Activated CD4-positive, alpha-beta T cell treated with anti-CD3 and anti-CD28 coated beads for 1 hour (primary cell): ENCODE data around the gene SOAT2.

Experiments
- DNase-seq: peaks from one replicate; pipeline ENCODE4 v3.0.0-alpha.2; 2020

SOAT2 gene

DNA sequence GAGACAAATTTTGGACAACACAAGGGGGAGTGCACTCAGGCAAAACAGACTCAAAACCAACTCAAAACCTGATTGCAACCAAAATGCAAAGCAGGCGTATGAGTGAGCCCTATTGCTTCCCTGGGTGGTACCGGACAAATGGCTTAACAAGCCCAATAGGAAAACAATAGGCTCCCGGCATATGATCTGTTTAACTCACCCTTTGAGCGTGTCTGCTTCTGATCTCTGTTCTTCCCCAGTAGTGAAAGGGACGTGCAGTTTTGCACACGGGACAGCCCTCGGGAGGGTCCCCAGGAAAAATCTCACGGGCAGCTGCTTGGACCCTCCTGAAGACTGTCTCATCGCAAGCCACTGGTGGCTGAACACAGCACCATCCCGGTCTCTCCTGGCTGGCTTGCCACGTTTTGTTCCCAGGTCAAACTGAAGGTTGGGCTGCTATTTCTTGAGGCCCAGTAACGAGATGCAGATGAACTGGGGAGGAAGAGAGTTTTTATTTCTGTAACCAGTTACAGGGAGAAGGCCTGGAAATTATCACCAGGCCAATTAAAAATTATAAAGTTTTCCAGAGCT is 9.9 kb downstream of the SOAT2 start:
- DNase-seq: no peak

DNA sequence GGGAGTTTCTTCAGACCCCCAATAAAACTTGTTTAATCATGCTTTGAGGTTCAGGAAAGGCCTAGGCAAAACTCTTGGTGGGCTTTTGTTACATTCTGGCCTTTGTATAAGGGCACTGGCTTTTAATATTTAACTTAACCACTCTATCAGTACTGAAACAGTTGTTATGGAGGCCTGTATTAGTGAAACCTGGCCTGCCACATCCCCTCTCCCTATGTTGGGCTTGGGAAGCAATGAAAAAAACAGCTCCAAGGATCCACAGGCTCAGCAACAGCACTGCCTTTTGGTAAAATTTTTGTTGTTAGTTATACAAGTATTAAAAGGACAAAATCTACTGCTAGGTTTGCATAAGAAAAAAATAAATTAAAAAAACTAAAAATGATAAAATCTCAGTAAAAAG is 10.7 kb downstream of the SOAT2 start:
- DNase-seq: no peak

DNA sequence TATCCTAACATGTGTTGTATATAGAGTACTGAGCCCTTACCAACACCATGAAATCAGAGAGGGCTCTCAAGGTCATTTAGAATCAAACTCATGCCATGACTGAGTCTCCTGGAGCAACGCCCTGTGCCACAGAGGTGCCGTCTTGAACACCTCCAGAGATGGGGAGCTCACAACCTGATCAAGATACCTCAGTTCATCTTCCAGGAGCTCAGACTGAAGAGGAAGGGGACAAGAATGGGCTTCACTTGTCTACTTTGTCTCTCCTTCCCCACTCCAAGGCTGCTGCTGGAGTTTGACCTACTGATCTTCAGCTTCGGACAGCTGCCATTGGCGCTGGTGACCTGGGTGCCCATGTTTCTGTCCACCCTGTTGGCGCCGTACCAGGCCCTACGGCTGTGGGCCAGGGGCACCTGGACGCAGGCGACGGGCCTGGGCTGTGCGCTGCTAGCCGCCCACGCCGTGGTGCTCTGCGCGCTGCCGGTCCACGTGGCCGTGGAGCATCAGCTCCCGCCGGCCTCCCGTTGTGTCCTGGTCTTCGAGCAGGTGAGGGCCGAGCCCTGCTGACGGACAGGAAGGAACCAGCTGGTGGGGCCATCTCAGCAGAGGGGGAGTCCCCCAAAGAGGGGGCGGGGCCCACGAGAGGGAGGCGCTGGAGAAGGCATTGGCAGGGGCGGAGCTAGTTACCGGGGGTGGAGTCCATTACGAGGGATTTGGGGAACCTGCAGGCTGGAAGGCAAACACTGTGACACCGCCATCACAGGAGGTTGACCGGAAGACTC is 12.0 kb downstream of the SOAT2 start:
- no peak for DNase-seq

DNA sequence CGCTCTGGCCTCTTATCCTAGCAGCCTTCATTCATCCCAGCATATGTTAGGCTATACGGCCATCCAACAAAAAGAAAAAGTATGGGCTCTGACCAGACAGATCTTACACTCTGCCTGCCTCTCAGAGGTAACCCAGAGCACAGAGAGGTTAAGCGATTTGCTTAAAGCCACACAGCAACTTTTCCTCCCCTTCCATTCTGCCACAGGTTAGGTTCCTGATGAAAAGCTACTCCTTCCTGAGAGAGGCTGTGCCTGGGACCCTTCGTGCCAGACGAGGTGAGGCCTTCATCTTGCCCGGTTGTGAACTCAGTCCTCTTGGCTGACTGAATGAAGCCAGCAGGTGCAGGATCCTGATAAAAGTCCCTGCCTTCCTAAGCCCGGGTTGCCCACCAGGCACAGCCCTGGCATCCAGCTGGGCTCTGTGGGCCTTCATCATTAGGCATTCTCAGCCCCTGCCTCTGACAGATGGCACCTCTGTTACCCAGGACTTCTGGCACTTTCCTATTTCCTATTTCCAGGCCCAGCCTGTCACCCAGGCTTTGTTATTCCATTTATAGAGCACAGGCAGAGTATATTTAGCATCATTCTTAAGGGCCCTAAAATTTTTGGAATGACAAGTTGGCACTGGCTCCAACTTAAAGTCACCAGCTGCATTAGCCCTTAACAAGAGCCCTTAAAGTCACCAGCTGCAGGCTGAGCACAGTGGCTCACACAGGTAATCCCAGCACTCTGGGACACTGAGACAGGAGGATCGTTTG is 12.8 kb downstream of the SOAT2 start:
- no peak for DNase-seq

DNA sequence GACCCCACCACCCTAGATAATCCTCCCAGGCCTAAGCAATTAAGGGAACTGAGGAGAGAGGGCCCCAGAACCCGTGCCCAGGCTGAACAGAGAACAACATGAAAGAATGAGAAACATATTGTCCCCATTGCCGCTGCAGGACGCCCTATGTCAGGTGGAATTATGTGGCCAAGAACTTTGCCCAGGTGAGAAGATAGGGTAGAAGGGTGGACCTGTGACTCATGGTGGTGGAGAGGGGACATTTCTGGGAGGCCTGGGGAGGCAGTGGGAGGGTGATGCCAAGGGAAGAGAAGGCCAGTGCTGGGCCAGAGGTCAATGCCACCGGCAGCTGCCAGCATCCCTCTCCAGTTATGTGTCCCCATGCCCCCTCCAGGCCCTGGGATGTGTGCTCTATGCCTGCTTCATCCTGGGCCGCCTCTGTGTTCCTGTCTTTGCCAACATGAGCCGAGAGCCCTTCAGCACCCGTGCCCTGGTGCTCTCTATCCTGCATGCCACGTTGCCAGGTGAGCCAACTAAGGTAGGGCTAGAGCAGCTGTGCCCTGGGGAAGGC is 15.5 kb downstream of the SOAT2 start:
- DNase-seq: no peak

DNA sequence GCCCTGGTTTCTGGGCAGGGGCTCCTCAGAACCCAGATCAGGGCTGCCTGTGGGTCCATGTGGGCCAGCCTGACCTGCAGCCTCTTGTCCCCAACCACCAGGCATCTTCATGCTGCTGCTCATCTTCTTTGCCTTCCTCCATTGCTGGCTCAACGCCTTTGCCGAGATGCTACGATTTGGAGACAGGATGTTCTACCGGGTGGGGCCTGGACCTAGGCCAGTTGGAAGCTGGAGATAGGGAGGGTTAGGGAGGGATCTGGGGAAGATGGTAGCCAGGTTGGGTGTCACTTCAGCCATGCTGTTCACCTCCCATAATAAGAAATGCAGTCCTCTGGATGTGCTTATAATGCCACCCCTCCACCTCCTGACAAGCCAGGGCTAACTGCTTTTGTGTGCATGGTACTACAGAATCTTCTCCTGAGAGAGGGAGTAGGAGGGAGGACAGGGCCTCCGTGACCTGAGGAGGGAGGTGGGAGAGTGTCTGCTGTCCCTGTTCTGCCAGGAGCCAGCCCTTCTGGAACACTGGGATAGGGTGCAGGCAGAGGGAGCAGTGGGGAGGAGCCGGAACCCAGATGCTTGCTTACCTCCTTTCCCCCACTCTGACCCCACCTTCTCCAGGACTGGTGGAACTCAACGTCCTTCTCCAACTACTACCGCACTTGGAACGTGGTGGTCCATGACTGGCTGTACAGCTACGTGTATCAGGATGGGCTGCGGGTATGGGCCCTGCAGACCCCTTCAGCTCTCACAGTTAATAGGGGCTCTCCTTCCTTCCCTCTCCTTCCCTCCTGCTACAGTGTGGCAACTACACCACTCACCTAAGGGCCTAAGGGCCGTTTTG is 17.6 kb downstream of the SOAT2 start:
- DNase-seq: no peak

DNA sequence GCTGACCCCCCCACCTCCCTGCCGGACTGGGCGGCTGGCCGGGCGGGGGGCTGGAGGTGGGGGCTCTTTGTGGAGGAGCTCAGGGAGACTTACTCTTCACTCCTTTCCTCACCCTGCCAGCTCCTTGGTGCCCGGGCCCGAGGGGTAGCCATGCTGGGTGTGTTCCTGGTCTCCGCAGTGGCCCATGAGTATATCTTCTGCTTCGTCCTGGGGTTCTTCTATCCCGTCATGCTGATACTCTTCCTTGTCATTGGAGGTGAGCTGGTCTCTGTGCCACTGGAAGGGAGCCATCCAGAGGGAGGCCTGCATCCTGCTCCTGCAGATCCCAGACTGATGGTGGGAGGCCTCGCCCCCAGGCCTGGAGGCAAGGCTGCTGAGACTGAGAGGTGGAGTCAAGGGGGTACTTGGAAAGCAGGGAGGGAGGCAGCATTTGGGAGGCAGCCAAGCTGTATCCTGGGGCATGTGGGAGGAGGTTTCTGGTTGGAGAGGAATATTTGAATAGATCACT is 19.7 kb downstream of the SOAT2 start:
- no peak for DNase-seq

DNA sequence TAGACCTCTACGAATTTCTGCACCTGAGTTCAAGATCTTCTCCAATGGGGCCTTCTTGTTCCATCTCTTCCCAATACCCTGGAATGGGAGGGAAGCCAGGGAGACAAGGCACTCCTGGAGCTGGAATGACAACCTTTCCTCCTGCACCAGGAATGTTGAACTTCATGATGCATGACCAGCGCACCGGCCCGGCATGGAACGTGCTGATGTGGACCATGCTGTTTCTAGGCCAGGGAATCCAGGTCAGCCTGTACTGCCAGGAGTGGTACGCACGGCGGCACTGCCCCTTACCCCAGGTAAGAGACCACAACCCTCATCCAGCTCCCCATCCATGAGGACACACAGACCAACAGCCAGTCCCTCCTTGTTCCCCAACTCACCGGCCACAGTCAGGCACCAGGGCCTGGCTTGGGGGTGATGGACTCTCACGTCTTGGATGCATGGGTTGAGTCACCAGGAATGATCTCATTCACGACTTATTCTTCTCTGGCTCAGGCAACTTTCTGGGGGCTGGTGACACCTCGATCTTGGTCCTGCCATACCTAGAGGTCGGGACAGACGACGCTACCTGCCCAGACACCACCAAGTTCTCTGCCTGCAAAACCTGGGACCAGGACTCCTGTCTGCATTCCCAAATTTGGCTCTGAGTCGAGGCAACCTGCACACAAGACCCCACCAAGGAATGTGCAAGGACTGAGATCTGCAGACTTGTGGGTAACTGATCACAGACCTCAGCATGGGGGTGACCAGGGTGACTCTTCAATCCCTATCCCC is 20.5 kb downstream of the SOAT2 start:
- no peak for DNase-seq

DNA sequence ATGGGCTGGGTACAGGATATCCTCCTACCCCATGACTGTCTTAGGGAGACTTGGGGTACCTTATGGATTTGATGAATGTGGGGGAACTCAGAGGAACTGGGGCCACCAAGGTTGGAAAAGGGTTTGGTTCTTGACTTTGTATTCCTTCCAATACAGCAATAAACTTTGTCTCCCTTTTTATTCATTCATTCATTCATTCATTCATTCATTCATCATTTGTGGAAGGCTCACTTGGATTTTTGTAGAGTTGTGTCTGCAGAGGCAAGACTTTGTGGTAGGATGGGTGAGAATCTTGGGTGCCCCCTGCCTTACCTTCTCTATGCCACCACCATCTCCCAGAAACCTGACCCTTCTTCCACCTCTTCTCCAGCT is 21.1 kb downstream of the SOAT2 start:
- DNase-seq: no peak

DNA sequence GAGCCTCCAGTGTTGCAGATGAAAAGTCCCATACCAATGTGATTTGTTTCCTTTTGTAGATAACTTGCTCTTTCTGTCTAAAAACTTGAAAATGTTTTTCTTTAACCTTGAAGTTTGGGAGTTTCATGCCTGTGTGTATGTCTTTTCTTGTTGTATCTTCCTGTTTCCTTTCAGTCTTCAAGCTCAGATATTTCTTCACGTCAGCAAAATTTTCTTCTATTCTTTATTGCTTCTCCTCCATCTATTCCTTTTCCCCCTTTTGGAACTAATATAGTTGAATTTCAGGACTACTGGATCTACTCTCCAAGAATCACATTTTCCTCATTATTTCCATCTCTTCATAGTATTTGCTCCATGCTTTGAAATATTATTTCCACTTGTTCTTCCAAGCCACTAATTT is 23.9 kb downstream of the SOAT2 start:
- DNase-seq: no peak

DNA sequence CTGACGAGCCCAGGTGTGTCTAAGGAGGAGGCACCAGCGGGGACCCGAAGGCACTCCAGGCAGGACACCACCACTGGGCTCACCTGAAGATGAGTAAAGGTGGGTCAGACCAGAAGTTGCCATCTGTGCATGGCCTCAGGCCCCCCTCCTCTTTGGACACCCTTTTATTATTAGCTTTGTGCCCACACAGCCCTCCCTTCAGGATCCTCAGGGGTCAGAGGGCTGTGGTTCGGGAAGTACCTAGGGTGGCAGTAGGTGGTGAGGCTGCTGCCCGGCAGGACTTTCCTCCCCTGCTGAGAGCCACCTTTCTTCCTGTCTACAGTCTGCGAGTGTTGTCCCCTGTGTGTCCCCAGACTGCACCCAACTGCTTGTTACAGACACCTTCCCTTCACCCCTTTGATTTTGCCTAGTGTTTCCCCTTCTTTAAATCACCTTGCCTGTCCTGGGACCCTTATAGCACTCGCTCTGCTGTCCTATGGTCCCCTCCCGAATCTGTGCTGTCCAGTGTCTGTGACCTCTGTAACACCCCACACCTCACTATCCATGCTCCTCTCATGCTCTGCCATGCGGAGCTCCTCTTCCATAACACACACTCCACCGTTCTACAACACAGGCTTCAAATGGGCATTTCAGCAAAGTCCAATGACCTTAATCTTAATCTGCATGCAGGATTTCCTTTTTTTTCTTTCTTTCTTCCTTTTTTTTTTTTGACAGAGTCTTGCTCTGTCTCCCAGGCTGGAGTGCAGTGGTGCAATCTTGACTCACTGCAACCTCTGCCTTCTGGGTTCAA is 25.7 kb downstream of the SOAT2 start:
- no peak for DNase-seq

DNA sequence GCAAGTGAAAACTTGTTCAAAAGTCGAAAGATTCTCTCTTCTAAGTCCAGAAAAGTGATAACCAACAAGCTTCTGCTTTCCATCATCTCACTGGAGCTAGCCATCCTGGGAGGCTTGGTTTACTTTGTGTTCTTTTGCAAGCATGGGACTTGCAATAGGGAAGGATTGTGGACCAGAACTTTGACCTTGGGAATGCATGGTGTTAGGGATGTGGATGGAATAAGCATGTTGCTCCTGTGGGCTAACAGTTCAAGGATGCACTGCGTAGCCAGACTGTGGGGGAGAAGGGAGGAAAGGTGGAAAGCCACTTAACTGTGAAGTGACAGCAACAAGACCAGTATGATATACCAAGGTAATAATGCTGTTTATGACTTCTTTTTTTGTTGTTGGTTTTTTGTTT is 28.6 kb downstream of the SOAT2 start:
- no peak for DNase-seq

DNA sequence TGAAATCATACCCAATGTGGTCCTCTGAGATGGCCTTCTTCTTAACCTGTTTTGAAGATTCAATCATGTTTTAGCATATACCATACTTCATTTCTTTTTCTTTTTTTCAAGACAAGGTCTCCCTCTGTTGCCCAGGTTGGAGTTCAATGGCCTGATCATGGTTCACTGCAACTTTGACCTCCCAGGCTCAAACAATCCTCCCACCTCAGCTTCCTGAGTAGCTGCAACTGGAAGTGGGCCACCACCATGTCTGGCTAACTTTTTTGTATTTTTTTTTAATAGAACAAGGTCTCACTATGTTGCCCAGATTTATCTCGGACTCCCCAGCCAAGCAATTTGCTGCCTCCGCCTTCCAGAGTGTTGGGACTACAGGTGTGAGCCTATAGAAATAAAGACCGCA is 30.4 kb downstream of the SOAT2 start:
- no peak for DNase-seq

DNA sequence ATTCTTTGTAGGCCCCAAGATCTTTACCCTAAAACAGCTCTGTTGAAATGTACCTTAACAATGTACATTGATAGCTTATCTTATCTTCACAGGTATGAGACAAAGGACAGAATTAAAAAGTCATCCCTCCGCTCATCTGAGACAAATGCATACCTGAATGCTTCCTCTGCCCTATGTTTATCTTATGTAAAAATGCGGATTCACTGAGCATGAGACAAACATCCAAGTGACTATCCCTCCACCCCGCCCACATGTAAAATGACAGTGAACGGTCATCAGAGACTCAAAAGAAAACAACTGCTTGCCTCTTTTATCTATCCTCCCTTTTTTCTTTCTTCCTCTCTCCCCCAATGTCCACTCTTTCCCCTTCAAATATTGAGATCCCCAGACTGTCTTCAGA is 40.1 kb downstream of the SOAT2 start:
- DNase-seq: no peak

DNA sequence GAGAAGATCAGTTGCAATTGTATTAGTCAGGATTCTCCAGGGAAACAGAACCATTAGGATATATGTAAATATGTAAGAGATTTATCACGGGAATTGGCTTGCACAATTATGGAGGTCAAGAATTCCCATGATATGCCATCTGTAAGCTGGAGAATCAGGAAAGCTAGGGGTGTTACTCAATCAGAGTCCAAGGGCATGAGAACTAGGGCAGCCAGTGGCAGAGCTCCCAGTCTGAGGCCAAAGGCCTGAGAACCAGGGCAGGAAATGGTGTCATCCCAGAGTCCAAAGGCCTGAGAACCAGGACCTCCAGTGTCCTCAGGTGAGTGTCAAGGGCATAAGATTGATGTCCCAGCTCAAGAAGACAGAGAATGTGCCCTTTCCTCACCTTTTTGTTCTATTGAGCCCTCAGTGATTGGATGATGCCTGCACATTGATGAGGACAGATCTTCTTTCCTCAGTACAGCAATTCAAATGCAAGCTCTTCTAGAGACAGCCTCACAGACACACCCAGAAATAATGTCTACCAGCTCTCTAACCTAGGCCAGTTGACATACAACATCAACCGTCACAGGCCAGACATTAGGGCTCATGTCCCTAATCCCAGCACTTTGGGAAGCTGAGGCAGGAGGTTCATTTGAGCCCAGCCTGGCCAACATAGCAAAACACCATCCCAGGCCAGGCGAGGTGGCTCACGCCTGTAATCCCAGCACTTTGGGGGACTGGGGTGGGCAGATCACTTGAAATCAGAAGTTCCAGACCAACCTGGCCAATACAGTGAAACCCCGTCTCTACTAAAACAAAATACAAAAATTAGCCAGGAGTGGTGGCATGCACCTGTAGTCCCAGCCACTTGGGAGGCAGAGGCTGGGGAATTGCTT is 42.3 kb downstream of the SOAT2 start:
- no peak for DNase-seq

DNA sequence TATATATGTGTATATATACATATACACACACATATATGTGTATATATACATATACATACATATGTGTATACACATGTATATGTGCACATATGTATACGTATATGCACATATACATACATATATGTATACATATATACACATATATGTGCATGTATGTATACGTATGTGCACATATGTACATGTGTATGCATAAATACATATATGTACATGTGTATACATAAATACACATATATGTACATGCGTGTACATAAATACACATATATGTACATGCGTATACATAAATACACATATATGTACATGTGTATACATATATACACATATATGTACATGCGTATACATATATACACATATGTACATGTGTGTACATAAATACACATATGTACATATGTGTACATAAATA is 43.9 kb downstream of the SOAT2 start:
- DNase-seq: no peak

DNA sequence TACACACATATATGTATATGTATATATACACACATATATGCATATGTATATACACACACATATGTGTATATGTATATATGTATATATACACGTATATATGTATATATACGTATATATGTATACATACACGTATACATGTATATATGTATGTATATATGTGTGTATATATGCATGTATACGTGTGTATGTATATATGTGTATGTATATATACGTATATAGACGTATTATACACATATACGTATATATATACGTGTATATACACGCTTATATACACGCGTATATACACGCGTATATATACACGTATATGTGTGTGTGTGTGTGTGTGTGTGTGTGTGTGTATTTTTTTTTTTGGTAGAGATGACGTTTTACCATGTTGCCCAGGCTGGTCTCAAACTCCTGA is 44.4 kb downstream of the SOAT2 start:
- DNase-seq: no peak

DNA sequence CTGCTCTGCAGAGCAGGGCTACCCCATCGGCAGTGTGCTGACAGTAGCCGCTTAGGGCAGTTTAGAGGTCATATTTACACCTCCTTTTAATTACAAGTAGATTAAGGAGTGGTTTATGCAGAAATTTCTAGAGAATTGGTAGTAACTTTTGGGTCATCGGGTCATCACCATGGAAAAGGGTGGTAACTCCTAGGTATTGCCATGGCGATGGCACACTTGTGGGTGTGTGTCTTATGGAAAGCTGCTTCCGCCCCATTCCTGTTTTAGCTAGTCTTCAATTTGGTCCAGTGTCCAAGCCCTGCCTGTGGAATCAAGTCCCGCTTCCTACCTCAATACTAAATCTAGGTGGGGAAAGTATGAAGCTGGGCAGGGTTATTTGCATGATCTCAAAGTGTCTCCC is 47.8 kb downstream of the SOAT2 start:
- DNase-seq: no peak

DNA sequence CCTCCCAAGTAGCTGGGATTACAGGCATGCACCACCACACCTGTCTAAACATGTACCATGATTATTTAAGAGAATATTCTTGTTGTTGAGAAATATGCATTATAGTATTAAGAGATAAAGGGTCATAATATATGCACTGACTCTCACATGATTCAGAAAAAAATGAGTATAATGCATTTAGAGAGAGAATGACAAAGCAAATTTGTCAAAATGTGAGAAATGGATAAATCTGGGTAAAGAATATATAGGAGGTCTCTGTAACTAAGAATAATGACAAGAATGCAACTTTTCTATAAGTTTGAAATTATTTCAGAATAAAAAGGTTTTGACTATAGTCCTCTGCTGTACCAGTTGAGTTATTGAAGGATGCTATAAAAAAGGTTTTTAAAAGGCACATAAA is 49.1 kb downstream of the SOAT2 start:
- DNase-seq: no peak

DNA sequence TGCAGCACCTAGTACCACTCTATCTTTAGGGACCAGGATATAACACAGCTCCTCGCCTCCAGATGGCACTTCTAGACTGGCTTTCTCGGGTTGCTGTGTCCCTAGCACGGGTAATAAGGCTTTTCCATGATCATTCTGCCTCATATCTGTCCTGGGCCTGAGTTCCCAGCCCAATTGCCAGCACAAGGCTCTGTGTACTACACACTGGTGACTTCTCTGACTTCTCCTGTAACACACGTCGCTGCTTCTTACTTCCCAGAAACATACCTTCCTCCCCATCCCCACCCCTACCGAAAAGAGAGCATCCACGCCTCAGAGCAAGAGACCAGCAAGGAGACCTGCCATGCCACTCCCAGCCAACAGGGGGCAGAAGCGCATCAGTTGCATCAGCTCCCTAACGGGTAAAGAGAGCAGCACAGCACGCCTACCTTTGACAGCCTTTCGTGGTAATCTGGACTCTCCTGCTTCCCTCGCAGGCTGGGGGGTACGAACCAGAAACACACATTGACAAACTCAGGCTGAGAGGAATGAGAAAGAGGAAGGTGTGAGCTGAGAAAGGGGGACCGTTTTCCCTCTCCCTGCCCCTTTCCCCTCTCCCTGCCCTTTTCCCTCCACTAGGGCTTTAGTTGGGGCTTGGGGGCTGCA is 56.0 kb downstream of the SOAT2 start:
- peak; percentile 83 for DNase-seq
